Measurements from ENCODE around the gene EPB41L1.
"Not testable (repeated sequence)": the region's sequence is repeated elsewhere in the genome, so short reads cannot be mapped to it uniquely, and the experiment has no call there.

The EPB41L1 gene

DNA sequence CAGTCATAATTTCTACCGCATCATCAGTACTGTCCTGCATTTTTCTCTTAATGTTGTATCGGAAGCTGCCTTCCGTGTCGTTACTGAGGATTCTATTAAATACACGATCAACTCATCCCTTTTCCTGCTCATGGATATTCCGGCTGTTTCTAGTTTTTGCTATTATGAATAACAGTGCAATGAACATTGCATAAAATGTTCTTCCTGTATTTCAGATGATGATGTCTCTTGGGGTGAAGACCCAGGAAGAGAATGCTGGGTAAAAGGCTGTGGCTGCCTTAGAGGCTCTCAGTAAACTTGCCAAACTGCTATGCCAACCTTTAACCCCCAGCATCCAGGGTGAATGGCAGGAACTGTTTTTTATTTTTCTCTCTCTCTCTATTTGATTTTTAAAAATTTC lies 24.1 kb upstream of the EPB41L1 start:
- Histone ChIP-seq H3K9ac (ENCODE audit: low read length) (no peak overlapping the region), H3K4me3 (ENCODE audit: low read length) (no peak overlapping the region)

GRCh38 chr20:36132802-36133211 lies 21.7 kb upstream of the EPB41L1 start:
- no peak overlapping the region for H3K27ac ChIP-seq (ENCODE audit: low read depth, low read length)
- no peak overlapping the region for H3K9ac ChIP-seq (ENCODE audit: low read length)
- H3K4me1 ChIP-seq (ENCODE audit: control insufficient read depth, insufficient read depth, low read length) = no peaks in the 10 kb centered on the region
- H3K4me3 ChIP-seq (ENCODE audit: low read length) = no peak overlapping the region
- no peaks in the 10 kb centered on the region for H3K36me3 ChIP-seq (ENCODE audit: control insufficient read depth, insufficient read depth, low read length)
- H3K27me3 ChIP-seq (ENCODE audit: control insufficient read depth, insufficient read depth, low read length) = no peaks in the 10 kb centered on the region

More for the DNA sequence above, 24.1 kb upstream of the EPB41L1 start:
- Histone ChIP-seq H3K27me3 (ENCODE audit: control insufficient read depth, insufficient read depth, low read length) (no peaks in the 10 kb centered on the region), H3K27ac (ENCODE audit: low read depth, low read length) (no peak overlapping the region), H3K36me3 (ENCODE audit: control insufficient read depth, insufficient read depth, low read length) (no peaks in the 10 kb centered on the region), H3K4me1 (ENCODE audit: control insufficient read depth, insufficient read depth, low read length) (no peaks in the 10 kb centered on the region)

- Histone ChIP-seq H3K9ac (ENCODE audit: low read length) (no peak overlapping the region), H3K27ac (ENCODE audit: low read depth, low read length) (no peak overlapping the region), H3K27me3 (ENCODE audit: control insufficient read depth, insufficient read depth, low read length) (no peaks in the 10 kb centered on the region), H3K4me3 (ENCODE audit: low read length) (no peak overlapping the region), H3K36me3 (ENCODE audit: control insufficient read depth, insufficient read depth, low read length) (no peaks in the 10 kb centered on the region), H3K4me1 (ENCODE audit: control insufficient read depth, insufficient read depth, low read length) (no peaks in the 10 kb centered on the region)
Measured at GRCh38 chr20:36133821-36134220, 20.7 kb upstream of the EPB41L1 start.

DNA sequence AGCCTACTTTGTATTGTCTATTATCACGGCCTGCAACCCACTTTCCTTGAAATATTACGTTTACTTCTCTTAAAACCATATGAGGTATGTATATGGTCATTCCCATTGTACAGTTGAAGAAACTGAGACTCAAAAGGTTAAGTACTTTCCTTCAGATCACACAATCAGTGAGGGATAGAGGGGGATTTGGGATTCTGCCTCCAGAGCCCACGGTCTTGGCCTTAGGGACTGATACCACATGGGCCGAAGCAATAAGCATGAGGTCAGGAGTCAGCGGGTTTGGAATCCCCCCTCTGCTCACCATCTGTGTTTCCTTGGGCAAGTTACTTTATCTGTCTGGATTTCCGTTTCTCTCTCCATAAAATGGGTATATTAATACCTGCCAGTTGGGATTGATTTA lies 19.4 kb upstream of the EPB41L1 start:
- Histone ChIP-seq H3K27ac (ENCODE audit: low read depth, low read length) (no peak overlapping the region), H3K27me3 (ENCODE audit: control insufficient read depth, insufficient read depth, low read length) (no peaks in the 10 kb centered on the region), H3K9ac (ENCODE audit: low read length) (no peak overlapping the region), H3K4me3 (ENCODE audit: low read length) (no peak overlapping the region), H3K4me1 (ENCODE audit: control insufficient read depth, insufficient read depth, low read length) (no peaks in the 10 kb centered on the region), H3K36me3 (ENCODE audit: control insufficient read depth, insufficient read depth, low read length) (no peaks in the 10 kb centered on the region)

- Histone ChIP-seq H3K4me1 (ENCODE audit: control insufficient read depth, insufficient read depth, low read length) (no peaks in the 10 kb centered on the region), H3K9ac (ENCODE audit: low read length) (no peak overlapping the region), H3K27me3 (ENCODE audit: control insufficient read depth, insufficient read depth, low read length) (no peaks in the 10 kb centered on the region), H3K36me3 (ENCODE audit: control insufficient read depth, insufficient read depth, low read length) (no peaks in the 10 kb centered on the region), H3K4me3 (ENCODE audit: low read length) (no peak overlapping the region), H3K27ac (ENCODE audit: low read depth, low read length) (no peak overlapping the region)
Measured at GRCh38 chr20:36135821-36136220, 18.7 kb upstream of the EPB41L1 start.

- not testable (repeated sequence) for H3K36me3 ChIP-seq (ENCODE audit: control insufficient read depth, insufficient read depth, low read length); H3K27ac ChIP-seq (ENCODE audit: low read depth, low read length); H3K4me1 ChIP-seq (ENCODE audit: control insufficient read depth, insufficient read depth, low read length); H3K9ac ChIP-seq (ENCODE audit: low read length); H3K4me3 ChIP-seq (ENCODE audit: low read length); H3K27me3 ChIP-seq (ENCODE audit: control insufficient read depth, insufficient read depth, low read length)
Measured at GRCh38 chr20:36137313-36137712, 17.2 kb upstream of the EPB41L1 start.

GRCh38 chr20:36141310-36141709 lies 13.2 kb upstream of the EPB41L1 start:
- Histone ChIP-seq H3K4me3 (ENCODE audit: low read length) (no peak overlapping the region), H3K36me3 (ENCODE audit: control insufficient read depth, insufficient read depth, low read length) (no peaks in the 10 kb centered on the region), H3K27ac (ENCODE audit: low read depth, low read length) (no peak overlapping the region), H3K27me3 (ENCODE audit: control insufficient read depth, insufficient read depth, low read length) (no peaks in the 10 kb centered on the region), H3K4me1 (ENCODE audit: control insufficient read depth, insufficient read depth, low read length) (no peaks in the 10 kb centered on the region), H3K9ac (ENCODE audit: low read length) (no peak overlapping the region)

GRCh38 chr20:36144336-36144735 lies 10.2 kb upstream of the EPB41L1 start:
- H3K4me1 ChIP-seq (ENCODE audit: control insufficient read depth, insufficient read depth, low read length) = no peaks in the 10 kb centered on the region
- no peak overlapping the region for H3K4me3 ChIP-seq (ENCODE audit: low read length)
- no peaks in the 10 kb centered on the region for H3K27me3 ChIP-seq (ENCODE audit: control insufficient read depth, insufficient read depth, low read length)
- no peak overlapping the region for H3K27ac ChIP-seq (ENCODE audit: low read depth, low read length)
- H3K9ac ChIP-seq (ENCODE audit: low read length) = no peak overlapping the region
- no peaks in the 10 kb centered on the region for H3K36me3 ChIP-seq (ENCODE audit: control insufficient read depth, insufficient read depth, low read length)

DNA sequence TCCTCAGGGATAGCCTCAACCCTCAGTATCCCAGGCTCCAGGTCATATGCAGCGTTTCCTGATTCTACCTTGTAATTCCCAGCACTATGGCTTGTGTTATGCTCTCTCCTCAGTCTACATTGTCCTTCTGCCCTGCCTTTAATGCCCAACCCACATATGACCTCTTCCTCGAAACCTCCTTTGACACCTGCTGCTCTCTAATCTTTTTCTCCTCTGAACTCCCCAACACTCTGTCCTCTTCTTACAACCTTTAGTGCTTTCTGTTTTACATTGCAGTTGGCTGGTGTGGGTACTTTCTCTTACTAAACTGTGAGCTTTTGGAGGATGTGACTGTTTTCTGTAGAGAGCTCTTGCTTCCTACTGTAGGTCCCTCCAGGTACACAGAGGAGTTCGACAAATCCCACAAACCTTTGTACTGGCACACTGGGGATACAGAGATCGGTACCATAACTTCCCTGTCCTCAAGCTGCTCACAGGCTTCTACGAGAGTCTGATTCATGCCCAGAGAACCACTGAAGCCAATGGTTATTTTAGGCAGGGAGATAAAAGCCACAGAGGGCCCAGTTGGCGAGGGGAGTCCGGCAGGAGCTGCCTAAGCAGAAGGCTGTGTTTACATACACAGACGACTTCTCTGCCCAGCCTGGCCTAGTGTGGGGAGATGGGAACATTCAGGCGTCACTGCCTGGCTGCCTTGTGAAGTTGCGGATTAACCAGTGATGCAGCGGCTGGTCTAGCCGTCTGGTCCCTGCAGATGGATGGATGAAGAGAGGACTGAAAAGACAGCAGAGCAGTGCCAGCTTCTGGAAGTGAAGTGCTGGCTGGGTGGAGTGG lies 8.4 kb upstream of the EPB41L1 start:
- Histone ChIP-seq H3K27me3 (ENCODE audit: control insufficient read depth, insufficient read depth, low read length) (no peaks in the 10 kb centered on the region), H3K36me3 (ENCODE audit: control insufficient read depth, insufficient read depth, low read length) (no peaks in the 10 kb centered on the region), H3K4me1 (ENCODE audit: control insufficient read depth, insufficient read depth, low read length) (no peaks in the 10 kb centered on the region), H3K27ac (ENCODE audit: low read depth, low read length) (no peak overlapping the region), H3K9ac (ENCODE audit: low read length) (no peak overlapping the region), H3K4me3 (ENCODE audit: low read length) (no peak overlapping the region)

DNA sequence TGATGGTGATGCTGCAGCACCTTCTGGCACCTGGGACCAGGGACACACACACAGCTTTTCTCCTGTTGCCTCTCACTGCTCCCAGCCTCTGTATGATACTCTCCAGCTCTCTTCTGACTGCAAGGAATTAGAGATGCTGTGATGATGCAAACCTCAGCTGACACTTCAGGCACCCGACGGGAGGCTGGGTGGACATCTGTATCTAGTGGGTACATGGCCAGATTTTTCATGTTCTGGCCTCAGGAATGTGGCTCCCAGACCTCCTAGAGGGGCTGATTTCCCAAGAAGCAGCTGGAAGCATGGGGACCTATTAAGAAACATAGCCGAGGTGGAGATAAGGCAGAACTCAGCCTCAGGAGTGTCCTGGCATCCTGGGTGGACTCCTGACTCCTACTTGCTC lies 6.8 kb upstream of the EPB41L1 start:
- no peaks in the 10 kb centered on the region for H3K27me3 ChIP-seq (ENCODE audit: control insufficient read depth, insufficient read depth, low read length)
- no peak overlapping the region for H3K27ac ChIP-seq (ENCODE audit: low read depth, low read length)
- H3K4me1 ChIP-seq (ENCODE audit: control insufficient read depth, insufficient read depth, low read length) = no peaks in the 10 kb centered on the region
- H3K36me3 ChIP-seq (ENCODE audit: control insufficient read depth, insufficient read depth, low read length) = no peaks in the 10 kb centered on the region
- H3K9ac ChIP-seq (ENCODE audit: low read length) = no peak overlapping the region
- H3K4me3 ChIP-seq (ENCODE audit: low read length) = no peak overlapping the region

- Histone ChIP-seq H3K4me1 (ENCODE audit: control insufficient read depth, insufficient read depth, low read length) (peaks cover under 1% of the 10 kb centered on the region), H3K36me3 (ENCODE audit: control insufficient read depth, insufficient read depth, low read length) (no peaks in the 10 kb centered on the region), H3K4me3 (ENCODE audit: low read length) (no peak overlapping the region), H3K27ac (ENCODE audit: low read depth, low read length) (no peak overlapping the region), H3K9ac (ENCODE audit: low read length) (no peak overlapping the region), H3K27me3 (ENCODE audit: control insufficient read depth, insufficient read depth, low read length) (no peaks in the 10 kb centered on the region)
Measured at GRCh38 chr20:36148439-36148838, 6.1 kb upstream of the EPB41L1 start.

DNA sequence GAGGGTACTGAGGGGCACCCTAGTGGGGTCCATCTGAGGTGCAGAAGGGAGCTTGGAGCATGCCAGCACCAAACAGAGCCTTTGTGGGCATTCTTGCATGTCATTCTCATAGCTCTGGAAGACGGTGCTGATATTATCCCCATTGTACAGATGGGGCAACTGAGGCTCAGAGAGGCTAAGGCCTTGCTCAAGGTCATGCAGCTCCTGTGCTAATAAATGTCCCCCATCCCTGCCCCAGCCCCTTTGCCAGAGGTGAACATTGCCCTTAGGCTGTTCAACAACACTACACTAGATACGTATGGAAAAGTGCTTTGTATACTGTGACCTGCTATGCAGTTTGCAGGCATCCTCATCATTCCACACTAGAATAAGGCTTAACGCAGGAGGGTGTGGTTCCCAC lies 5.5 kb upstream of the EPB41L1 start:
- Histone ChIP-seq H3K36me3 (ENCODE audit: control insufficient read depth, insufficient read depth, low read length) (no peaks in the 10 kb centered on the region), H3K4me3 (ENCODE audit: low read length) (no peak overlapping the region), H3K27me3 (ENCODE audit: control insufficient read depth, insufficient read depth, low read length) (no peaks in the 10 kb centered on the region), H3K9ac (ENCODE audit: low read length) (no peak overlapping the region), H3K27ac (ENCODE audit: low read depth, low read length) (no peak overlapping the region), H3K4me1 (ENCODE audit: control insufficient read depth, insufficient read depth, low read length) (peaks cover 6% of the 10 kb centered on the region)

- H3K27ac ChIP-seq (ENCODE audit: low read depth, low read length) = no peak overlapping the region
Measured at GRCh38 chr20:36149469-36149868, 5.1 kb upstream of the EPB41L1 start.

More at GRCh38 chr20:36149469-36149868, 5.1 kb upstream of the EPB41L1 start:
- Histone ChIP-seq H3K4me3 (ENCODE audit: low read length) (no peak overlapping the region), H3K9ac (ENCODE audit: low read length) (no peak overlapping the region), H3K36me3 (ENCODE audit: control insufficient read depth, insufficient read depth, low read length) (no peaks in the 10 kb centered on the region), H3K4me1 (ENCODE audit: control insufficient read depth, insufficient read depth, low read length) (peaks cover 7% of the 10 kb centered on the region), H3K27me3 (ENCODE audit: control insufficient read depth, insufficient read depth, low read length) (no peaks in the 10 kb centered on the region)
